Suppressor macrophage treated with lipopolysaccharide for 1 hour (primary cell): ENCODE data around the gene MEF2D.

Experiments used
- DNase-seq, 3 donors: peaks; one replicate each; pipeline ENCODE4 v3.0.0-alpha.2; 2020 to 2022

The MEF2D gene

GRCh38 chr1:156499842-156500542 lies 583 bp downstream of the MEF2D start:
- DNase-seq: peak in 2 of 3 donors; percentile 33 to 52

- peak in 2 of 3 donors; percentile 23 to 28 for DNase-seq
Observed at GRCh38 chr1:156499194-156499841, 1.3 kb downstream of the MEF2D start.

GRCh38 chr1:156498432-156499193 lies 2.0 kb downstream of the MEF2D start:
- DNase-seq: peak in 2 of 3 donors; percentile 48 to 66

GRCh38 chr1:156497743-156498431 lies 2.7 kb downstream of the MEF2D start:
- DNase-seq: peak in 1 of 3 donors; percentile 18

- DNase-seq: peak; percentile 40 to 47 (median 41)
Observed at GRCh38 chr1:156497078-156497742, 3.4 kb downstream of the MEF2D start.

GRCh38 chr1:156496211-156496761 lies 4.3 kb downstream of the MEF2D start:
- no peak for DNase-seq

GRCh38 chr1:156495401-156496140 lies 5.0 kb downstream of the MEF2D start:
- no peak for DNase-seq

- no peak for DNase-seq
Observed at GRCh38 chr1:156494309-156494895, 6.2 kb downstream of the MEF2D start.

GRCh38 chr1:156493742-156494141 lies 6.8 kb downstream of the MEF2D start:
- DNase-seq: no peak

- peak in 1 of 3 donors; percentile 17 for DNase-seq
Observed at GRCh38 chr1:156493154-156493631, 7.4 kb downstream of the MEF2D start.

GRCh38 chr1:156492591-156493080 lies 7.9 kb downstream of the MEF2D start:
- peak; percentile 60 to 80 (median 79) for DNase-seq

GRCh38 chr1:156492013-156492590 lies 8.5 kb downstream of the MEF2D start:
- no peak for DNase-seq

GRCh38 chr1:156491151-156491949 lies 9.2 kb downstream of the MEF2D start:
- DNase-seq: peak; percentile 78 to 89 (median 86)

GRCh38 chr1:156490401-156491032 lies 10.1 kb downstream of the MEF2D start:
- DNase-seq: peak; percentile 42 to 59 (median 43)

GRCh38 chr1:156489935-156490293 lies 10.7 kb downstream of the MEF2D start:
- DNase-seq: no peak

- DNase-seq: peak; percentile 47 to 72 (median 47)
Observed at GRCh38 chr1:156489166-156489934, 11.2 kb downstream of the MEF2D start.

GRCh38 chr1:156488566-156489165 lies 11.9 kb downstream of the MEF2D start:
- no peak for DNase-seq

- DNase-seq: peak; percentile 83 to 90 (median 87)
Observed at GRCh38 chr1:156487862-156488261, 12.7 kb downstream of the MEF2D start.
